Right cardiac atrium (tissue), 5 donors: ENCODE results near the gene ITGB1. TPM values are rescaled to one million over a fixed set of nuclear protein-coding genes. Genes with fewer than 3 reads are reported as not detected.
"Not testable (repeated sequence)": the region's sequence is repeated elsewhere in the genome, so short reads cannot be mapped to it uniquely, and the experiment has no call there.

ENCODE experiments used
- ATAC-seq, 2 donors: fragments of 200-7000 bp; cut with Tn5 transposase; one replicate each; pipeline versions ENCODE4 v1.8.0 to v1.9.1; 2020; ENCODE audit warnings: moderate library complexity in 2 of 2, mild to moderate bottlenecking in 1 of 2
- DNase-seq, 3 donors: peaks; one replicate each; pipeline ENCODE4 v3.0.0-alpha.2; 2020
- H3K27ac ChIP-seq: one replicate; pipeline ENCODE4 v1.5.1; 2013; ENCODE audit warnings: mild to moderate bottlenecking, low read length, control low read depth, moderate library complexity
- H3K27me3 ChIP-seq: one replicate; pipeline ENCODE4 v1.6.1; 2013; ENCODE audit not compliant: control insufficient read depth, insufficient read depth
- H3K4me1 ChIP-seq: one replicate; pipeline ENCODE4 v1.6.1; 2013; ENCODE audit warnings: low read length; ENCODE audit not compliant: control insufficient read depth, insufficient read depth
- H3K4me3 ChIP-seq: one replicate; pipeline ENCODE4 v1.5.1; 2013; ENCODE audit warnings: low read length, control low read depth
- H3K9me3 ChIP-seq: one replicate; pipeline ENCODE4 v1.6.1; 2013; ENCODE audit warnings: low read length; ENCODE audit not compliant: control insufficient read depth
- WGBS: extraction: QIAGEN DNeasy Blood & Tissue Kit; methylation state at CpG from one replicate; pipeline ENCODE4 v1.1.7; 2013; 5-methylcytosine and 5-hydroxymethylcytosine counted together
- intact Hi-C, 4 donors: fragments of 100-400 bp; cut with DNase I; formaldehyde crosslinking; loops; one replicate each; pipeline versions ENCODE4 v1.11.0 to v1.14.0; 2022 to 2023
- polyA plus RNA-seq: library from polyadenylated mRNA; stranded (reverse); fragments of 200-250 nt; gene quantifications from one replicate; pipeline ENCODE4 v1.2.3, GENCODE V29; 2013
- total RNA-seq, 4 donors: library from RNA; stranded (reverse); fragmentation: NEBNext Ultra II Directional; extraction: Animal tissue kit (Norgen Biotek cat#: 25700); gene quantifications; one replicate each; pipeline ENCODE4 v1.2.1, GENCODE V29; 2021
- donor health status: healthy with polysubstance abuse.
- donor health status: DM: no; HTN: yes; CAD: no.
- donor health status: DM: no; HTN: no; CAD: no.
- donor health status: DM: no; HTN: yes; CAD: no; lungs with severe emphysema.
- donor health status: DM: yes; HTN: yes; CAD: no.

Gene ITGB1
- total and polyA plus RNA-seq, 5 donors: 259 to 583 (median 461) TPM

DNA sequence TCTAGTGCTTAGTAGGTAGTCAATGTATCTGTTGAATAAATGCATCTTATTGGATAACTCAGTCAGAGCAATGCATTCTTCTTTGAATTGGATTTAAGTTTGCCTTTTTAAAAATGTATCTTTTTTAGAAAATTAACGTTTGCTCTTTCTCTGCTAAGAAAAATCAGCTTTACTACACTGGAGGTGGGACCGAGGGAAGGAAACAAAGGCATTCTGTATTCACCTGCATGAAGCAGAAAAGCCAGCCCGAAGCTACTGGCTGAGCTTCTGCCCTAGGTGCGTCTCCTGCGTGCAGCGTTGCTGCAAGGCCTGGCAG lies 22.2 kb upstream of the ITGB1 start:
- no peak for ATAC-seq

DNA sequence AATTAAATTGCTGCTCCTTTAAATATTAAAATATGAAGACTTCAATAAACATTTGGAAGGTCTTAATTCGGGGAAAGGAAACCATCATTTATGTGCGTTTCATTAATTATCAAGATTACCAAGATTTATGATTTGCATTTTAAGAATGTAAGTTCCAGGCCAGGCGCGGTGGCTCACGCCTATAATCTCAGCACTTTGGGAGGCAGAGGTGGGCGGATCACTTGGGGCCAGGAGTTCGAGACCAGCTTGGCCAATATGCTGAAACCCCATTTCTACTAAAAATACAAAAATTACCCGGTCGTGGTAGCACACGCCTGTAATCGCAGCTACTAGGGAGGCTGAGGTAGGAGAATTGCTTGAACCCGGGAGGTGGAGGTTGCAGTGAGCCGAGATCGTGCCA lies 21.7 kb upstream of the ITGB1 start:
- DNase-seq, H3K9me3 ChIP-seq, ATAC-seq, H3K27me3 ChIP-seq, H3K27ac ChIP-seq, H3K4me3 ChIP-seq, H3K4me1 ChIP-seq: not testable (repeated sequence)
- intact Hi-C loops: loop anchor here in 1 of 4 donors (2.0 kb wide), 1 partner anchor 21 kb away; the partner anchor contains the start of gene ITGB1
- 92% methylated on average over 14 of the region's 14 CpGs for WGBS

More for the DNA sequence above, 22.2 kb upstream of the ITGB1 start:
- H3K27me3 ChIP-seq: no peaks in the 10 kb centered on the region
- 3% methylated on average over 6 of the region's 6 CpGs for WGBS
- H3K27ac ChIP-seq: peak overlapping the region; percentile 98
- peaks cover 4% of the 10 kb centered on the region for H3K4me1 ChIP-seq
- H3K9me3 ChIP-seq: no peaks in the 10 kb centered on the region
- intact Hi-C loops: loop anchor here in 1 of 4 donors (2.0 kb wide), 1 partner anchor 21 kb away; the partner anchor contains the start of gene ITGB1
- no peak for DNase-seq
- peak overlapping the region; percentile 65 for H3K4me3 ChIP-seq

DNA sequence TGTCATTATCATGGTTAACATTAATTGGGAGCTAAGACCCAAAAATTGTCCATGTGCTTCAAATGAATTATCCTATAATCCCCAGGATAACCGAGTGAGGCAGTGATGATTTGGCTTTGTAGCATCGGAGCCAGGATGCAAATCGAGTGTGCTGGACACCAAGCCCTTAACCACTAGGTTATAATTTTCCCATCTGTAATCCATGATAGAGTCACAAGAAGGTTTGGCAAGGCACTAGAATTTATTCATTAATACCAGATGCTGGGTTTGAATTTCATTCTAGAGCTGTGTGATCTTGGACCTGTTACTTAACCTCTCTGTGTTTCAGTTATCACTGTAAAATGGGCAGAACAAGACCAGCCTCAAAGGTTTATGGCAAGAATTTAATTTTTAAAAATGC lies 21.0 kb upstream of the ITGB1 start:
- Histone ChIP-seq H3K9me3 (no peaks in the 10 kb centered on the region), H3K27ac (no peak overlapping the region), H3K4me3 (no peak overlapping the region), H3K27me3 (no peaks in the 10 kb centered on the region), H3K4me1 (peaks cover 4% of the 10 kb centered on the region)
- DNase-seq: no peak
- WGBS: 97% methylated on average over 3 of the region's 3 CpGs
- ATAC-seq: no peak
- intact Hi-C loops: no loop called here

DNA sequence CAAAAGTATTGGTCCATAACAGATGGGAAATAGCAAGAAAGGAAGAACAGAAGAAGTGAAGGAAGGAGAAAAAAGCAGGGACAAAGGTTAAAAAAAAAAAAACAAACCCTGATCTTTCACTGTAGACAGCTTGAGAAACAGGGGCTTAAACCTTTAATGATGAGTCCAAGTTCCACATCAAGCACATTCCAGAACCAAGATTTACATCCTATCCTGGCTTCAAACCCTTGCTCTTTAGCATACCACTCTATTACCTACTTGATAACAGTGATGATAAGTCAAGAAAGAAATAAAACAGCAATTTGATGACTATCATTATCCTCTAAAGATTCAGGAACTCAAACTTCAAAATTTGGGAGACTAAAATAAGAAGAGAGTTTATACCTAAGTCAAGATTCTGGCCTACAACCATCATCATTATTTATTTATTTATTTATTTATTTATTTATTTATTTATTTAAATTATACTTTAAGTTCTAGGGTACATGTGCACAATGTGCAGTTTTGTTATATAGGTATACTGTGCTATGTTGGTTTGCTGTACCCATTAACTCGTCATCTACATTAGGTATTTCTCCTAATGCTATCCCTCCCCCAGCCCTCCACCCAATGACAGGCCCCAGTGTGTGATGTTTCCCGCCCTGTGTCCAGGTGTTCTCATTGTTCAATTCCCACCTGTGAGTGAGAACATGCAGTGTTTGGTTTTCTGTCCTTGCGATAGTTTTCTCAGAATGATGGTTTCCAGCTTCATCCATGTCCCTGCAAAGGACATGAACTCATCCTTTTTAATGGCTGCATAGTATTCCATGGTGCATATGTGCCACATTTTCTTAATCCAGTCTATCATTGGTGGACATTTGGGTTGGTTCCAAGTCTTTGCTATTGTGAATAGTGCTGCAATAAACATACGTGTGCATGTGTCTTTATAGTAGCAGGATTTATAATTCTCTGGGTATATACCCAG lies 20.1 kb upstream of the ITGB1 start:
- ATAC-seq, DNase-seq, H3K9me3 ChIP-seq, H3K4me1 ChIP-seq, H3K27me3 ChIP-seq, H3K27ac ChIP-seq, intact Hi-C loops, H3K4me3 ChIP-seq: not testable (repeated sequence)
- WGBS: 96% methylated on average over 4 of the region's 4 CpGs

DNA sequence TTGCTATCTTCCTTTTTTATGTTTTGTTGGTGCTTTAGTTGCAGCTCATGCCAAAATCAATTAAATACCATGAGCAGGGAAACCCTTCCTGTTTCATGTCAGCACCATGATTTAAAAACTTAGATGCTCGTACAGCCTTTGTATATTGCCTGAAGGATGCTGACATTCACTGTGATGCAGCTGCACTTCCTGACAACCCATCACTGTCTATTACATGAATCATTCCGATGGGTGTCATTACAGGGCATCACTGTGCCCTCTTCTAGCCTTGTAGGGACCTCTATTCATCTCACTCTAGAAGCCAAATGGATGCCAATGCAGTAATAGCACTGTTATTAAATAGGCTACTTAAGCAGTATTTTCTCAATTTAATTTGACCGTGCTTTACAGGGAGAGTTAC lies 18.3 kb upstream of the ITGB1 start:
- ATAC-seq (no peak), DNase-seq (no peak)
- no peak overlapping the region for H3K4me3 ChIP-seq
- H3K27ac ChIP-seq: no peak overlapping the region
- intact Hi-C loops: no loop called here
- H3K9me3 ChIP-seq: no peaks in the 10 kb centered on the region
- no peaks in the 10 kb centered on the region for H3K27me3 ChIP-seq
- H3K4me1 ChIP-seq: peaks cover 4% of the 10 kb centered on the region
- WGBS: 87% methylated on average over 3 of the region's 3 CpGs

DNA sequence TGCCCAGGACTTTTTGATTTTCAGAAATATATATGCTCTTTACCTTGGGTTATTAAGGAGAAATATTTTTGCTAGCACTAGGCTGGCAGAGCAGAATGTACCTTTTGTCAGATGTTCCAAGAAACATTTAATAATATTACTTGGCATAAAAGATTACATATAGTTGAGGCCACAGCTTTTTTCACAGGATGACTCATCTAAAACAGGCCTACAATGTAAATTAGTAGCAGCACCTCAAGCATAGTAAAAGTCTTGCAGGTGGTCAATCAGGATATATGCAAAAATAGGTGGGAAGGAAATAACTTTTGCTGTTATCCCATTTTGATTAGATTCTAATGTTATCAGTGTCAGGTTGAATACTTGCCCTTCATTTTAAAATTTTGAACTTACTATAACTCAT lies 14.9 kb upstream of the ITGB1 start:
- DNase-seq (no peak), ATAC-seq (no peak)
- no peaks in the 10 kb centered on the region for H3K27me3 ChIP-seq
- H3K27ac ChIP-seq: no peak overlapping the region
- intact Hi-C loops: no loop called here
- no peaks in the 10 kb centered on the region for H3K4me1 ChIP-seq
- no peak overlapping the region for H3K4me3 ChIP-seq
- H3K9me3 ChIP-seq: no peaks in the 10 kb centered on the region

DNA sequence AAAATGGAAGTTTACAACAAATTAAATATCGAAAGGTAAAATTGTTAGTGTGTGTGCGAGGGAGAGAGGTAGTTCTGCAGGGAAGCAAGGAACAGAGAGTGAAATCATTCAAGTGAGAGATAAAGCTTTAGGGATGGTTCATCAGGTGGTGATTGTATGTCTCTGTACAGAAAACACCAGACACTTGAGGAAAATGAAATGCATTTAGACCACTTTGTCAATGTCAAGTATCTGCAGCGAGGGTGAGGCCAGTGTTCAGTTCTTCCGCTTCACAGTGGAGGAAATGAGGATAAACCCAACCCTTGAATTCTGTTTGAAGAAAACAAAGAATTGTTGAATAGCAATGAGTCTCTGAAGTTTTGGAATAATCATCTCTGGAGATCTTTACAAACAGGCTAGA lies 14.4 kb upstream of the ITGB1 start:
- 71% methylated on average over 4 of the region's 4 CpGs for WGBS
- H3K27me3 ChIP-seq: no peaks in the 10 kb centered on the region
- H3K4me3 ChIP-seq: no peak overlapping the region
- intact Hi-C loops: no loop called here
- ATAC-seq (no peak), DNase-seq (no peak)
- H3K27ac ChIP-seq: no peak overlapping the region
- no peaks in the 10 kb centered on the region for H3K4me1 ChIP-seq
- H3K9me3 ChIP-seq: no peaks in the 10 kb centered on the region

DNA sequence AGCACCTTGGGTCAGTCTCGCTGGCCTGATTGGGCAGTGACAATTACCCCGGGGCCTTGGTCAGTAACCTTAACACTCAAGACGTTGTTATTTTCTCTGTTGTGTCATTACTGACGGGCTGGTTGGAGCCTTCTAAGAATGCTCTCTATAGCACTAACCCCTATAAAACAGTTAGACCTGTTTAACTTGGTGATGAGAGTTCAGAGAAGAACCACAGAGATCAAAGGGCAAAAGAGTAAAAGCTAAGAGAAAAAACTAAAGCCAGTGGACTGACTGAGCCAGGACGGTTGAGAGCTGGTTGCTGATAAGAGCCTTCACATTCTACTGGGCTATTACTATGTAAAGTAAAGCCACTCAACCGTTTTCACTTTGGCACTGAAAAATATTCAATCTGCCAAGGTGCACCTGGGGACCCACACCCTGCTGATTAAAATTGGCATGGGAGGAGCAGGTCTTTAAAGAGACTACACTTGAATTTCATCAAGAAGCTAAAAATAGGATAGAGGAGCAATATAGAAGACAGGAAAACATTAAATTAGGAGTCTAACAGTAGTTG lies 13.6 kb upstream of the ITGB1 start:
- DNase-seq: no peak
- Histone ChIP-seq H3K4me3 (no peak overlapping the region), H3K27ac (no peak overlapping the region)

DNA sequence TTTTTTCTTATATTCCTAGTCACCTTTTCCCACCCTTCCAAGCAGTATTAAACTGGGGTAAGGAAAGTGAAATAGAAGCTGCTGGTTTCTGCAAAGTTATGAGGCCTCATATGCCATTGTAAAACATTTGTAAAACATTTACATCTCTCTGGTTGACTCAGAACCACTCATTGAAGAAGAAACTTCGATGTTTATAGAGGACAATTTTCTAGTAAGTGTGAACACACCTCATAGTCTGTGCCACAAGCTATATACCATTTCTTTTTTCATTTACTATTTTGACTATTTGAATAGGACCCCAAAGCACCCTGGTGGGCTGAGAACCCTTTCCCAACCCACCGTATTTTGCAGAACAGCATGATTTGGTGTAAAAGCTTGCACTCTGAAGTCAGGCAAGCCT lies 12.9 kb upstream of the ITGB1 start:
- intact Hi-C loops: no loop called here
- DNase-seq: no peak
- no peak for ATAC-seq
- 96% methylated on average over 2 of the region's 2 CpGs for WGBS
- Histone ChIP-seq H3K4me3 (no peak overlapping the region), H3K27me3 (no peaks in the 10 kb centered on the region), H3K4me1 (no peaks in the 10 kb centered on the region), H3K9me3 (no peaks in the 10 kb centered on the region), H3K27ac (no peak overlapping the region)

More for the DNA sequence above, 13.6 kb upstream of the ITGB1 start:
- intact Hi-C loops: no loop called here
- Histone ChIP-seq H3K4me1 (no peaks in the 10 kb centered on the region), H3K27me3 (no peaks in the 10 kb centered on the region), H3K9me3 (no peaks in the 10 kb centered on the region)
- 56% methylated on average over 6 of the region's 6 CpGs for WGBS
- peak in 1 of 2 donors; percentile 36 for ATAC-seq

DNA sequence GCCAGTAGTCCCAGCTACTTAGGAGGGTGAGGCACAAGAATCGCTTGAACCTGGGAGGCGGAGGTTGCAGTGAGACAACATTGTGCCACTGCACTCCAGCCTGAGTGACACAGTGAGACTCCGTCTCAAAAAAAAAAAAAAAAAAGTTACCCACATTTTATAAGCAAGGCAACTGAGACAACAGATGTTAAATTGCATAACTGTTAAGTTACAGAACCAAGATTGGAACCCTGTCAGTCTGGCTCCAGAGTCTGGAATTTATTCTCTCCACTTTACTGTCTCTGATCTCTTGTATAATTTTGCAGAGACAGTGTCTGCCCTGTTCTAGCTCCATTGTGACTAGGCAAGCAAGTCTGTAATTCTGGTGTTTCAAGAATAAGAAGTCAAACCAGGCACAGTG lies 6.2 kb upstream of the ITGB1 start:
- 94% methylated on average over 3 of the region's 3 CpGs for WGBS
- ATAC-seq: peak; percentile 31 to 42
- peaks cover 4% of the 10 kb centered on the region for H3K4me1 ChIP-seq

DNA sequence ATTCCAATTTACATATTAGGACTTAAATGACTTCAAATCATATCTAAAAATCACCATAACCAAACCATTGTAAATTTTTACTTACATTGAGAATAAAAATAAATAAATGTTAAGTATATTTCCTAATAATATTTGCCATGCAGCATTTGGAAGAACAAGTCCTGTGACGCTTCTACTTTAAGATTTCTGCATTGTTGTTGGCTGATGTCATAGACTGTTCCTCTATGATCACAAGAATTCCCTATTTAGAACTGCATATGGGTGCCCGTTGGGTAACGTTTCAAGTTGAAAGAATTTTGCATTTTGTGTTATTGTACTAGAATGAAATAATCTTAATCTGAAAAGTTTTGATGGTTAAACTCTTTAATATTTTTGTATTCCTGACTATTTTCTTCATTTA lies 5.1 kb upstream of the ITGB1 start:
- Histone ChIP-seq H3K9me3 (no peaks in the 10 kb centered on the region), H3K4me3 (no peak overlapping the region), H3K27me3 (no peaks in the 10 kb centered on the region), H3K27ac (no peak overlapping the region), H3K4me1 (peaks cover 4% of the 10 kb centered on the region)
- WGBS: 7% methylated on average over 3 of the region's 3 CpGs
- ATAC-seq: no peak
- intact Hi-C loops: no loop called here
- DNase-seq: no peak

More for the DNA sequence above, 6.2 kb upstream of the ITGB1 start:
- Histone ChIP-seq H3K27ac (no peak overlapping the region), H3K9me3 (no peaks in the 10 kb centered on the region), H3K27me3 (no peaks in the 10 kb centered on the region), H3K4me3 (no peak overlapping the region)
- DNase-seq: no peak
- intact Hi-C loops: no loop called here
